ENCODE data around the gene WNT8A.
"Not testable (repeated sequence)": the region's sequence is repeated elsewhere in the genome, so short reads cannot be mapped to it uniquely, and the experiment has no call there.

- TF ChIP-seq POLR2A, POLR2AphosphoS5 (IDR thresholded peaks at IDR 0.05; ENCODE audit: low read depth, low read length): not testable (repeated sequence)
These were observed 13.8 kb upstream of the WNT8A start for GRCh38 chr5:138070026-138070425.
